Activated B cell treated with CpG ODN at 0.5 μM for 24 hours (primary cell): ENCODE measurements around the gene CKAP4. TPM values are rescaled to one million over a fixed set of nuclear protein-coding genes. Genes with fewer than 3 reads are reported as not detected.
A peak's percentile ranks its signal among the peaks of the same experiment; 100 is the strongest.
"Not testable (repeated sequence)": the region's sequence is repeated elsewhere in the genome, so short reads cannot be mapped to it uniquely, and the experiment has no call there.

Experiments
- ATAC-seq: fragments of 200-7000 bp; cut with Tn5 transposase; one replicate; pipeline ENCODE4 v1.10.0; 2021; ENCODE audit warnings: low read depth, mild to moderate bottlenecking, moderate library complexity
- CTCF ChIA-PET: fragments of 350-600 bp; sonication (Branson Sonifier 250); formaldehyde crosslinking; loops from one replicate; lab custom pipeline; 2021; ENCODE audit warnings: antibody characterized with exemption; lab: Charles Lee
- POLR2A ChIA-PET: fragments of 350-600 bp; sonication (Branson Sonifier 250); formaldehyde crosslinking; loops from one replicate; lab custom pipeline; 2021; ENCODE audit warnings: antibody characterized with exemption; lab: Charles Lee
- DNase-seq: peaks from one replicate; pipeline ENCODE4 v3.0.0; 2022
- H3K27ac Mint-ChIP-seq: one replicate; pipeline ENCODE4 v1.8.0; 2020; ENCODE audit warnings: mixed read lengths
- H3K27me3 Mint-ChIP-seq: one replicate; pipeline ENCODE4 v1.8.0; 2021; ENCODE audit warnings: mixed read lengths
- H3K36me3 Mint-ChIP-seq: one replicate; pipeline ENCODE4 v1.8.0; 2021; ENCODE audit warnings: low read depth, mixed read lengths
- H3K4me1 Mint-ChIP-seq: one replicate; pipeline ENCODE4 v1.8.0; 2021; ENCODE audit warnings: mixed read lengths
- H3K4me3 Mint-ChIP-seq: one replicate; pipeline ENCODE4 v1.8.0; 2020; ENCODE audit warnings: mild to moderate bottlenecking, mixed read lengths
- H3K9me3 Mint-ChIP-seq: one replicate; pipeline ENCODE4 v1.8.0; 2020; ENCODE audit warnings: mixed read lengths
- CTCF ChIP-seq: fragments of 200-600 bp; IDR thresholded peaks from one replicate; pipeline ENCODE4 v1.8.0; 2022; ENCODE audit warnings: antibody characterized with exemption, mild to moderate bottlenecking
- intact Hi-C: fragments of 100-400 bp; cut with micrococcal nuclease; formaldehyde crosslinking; loops from one replicate; pipeline ENCODE4 v1.15.1; 2024
- total RNA-seq: library from RNA; stranded (reverse); gene quantifications from 2 replicates; pipeline ENCODE4 v1.2.3, GENCODE V29; 2022

The CKAP4 gene
- total RNA-seq, 1 donor from 2014 or later, result 15.9 TPM

- no peak for ATAC-seq
- no peak overlapping the region for H3K27ac Mint-ChIP-seq
- peaks cover under 1% of the 10 kb centered on the region for H3K36me3 Mint-ChIP-seq
- peaks cover 2% of the 10 kb centered on the region for H3K27me3 Mint-ChIP-seq
- intact Hi-C loops, result no loop called here
- ChIA-PET CTCF (no interaction called here), POLR2A (no interaction called here)
- no peak overlapping the region for H3K4me3 Mint-ChIP-seq
- H3K9me3 Mint-ChIP-seq, result peaks cover under 1% of the 10 kb centered on the region
- no peak for DNase-seq
- H3K4me1 Mint-ChIP-seq, result peaks cover 40% of the 10 kb centered on the region
- no peak for TF ChIP-seq CTCF
These were observed 39.5 kb upstream of the CKAP4 start for GRCh38 chr12:106287364-106287763.

- H3K27ac Mint-ChIP-seq, H3K9me3 Mint-ChIP-seq, ATAC-seq, H3K36me3 Mint-ChIP-seq, H3K27me3 Mint-ChIP-seq, DNase-seq, H3K4me3 Mint-ChIP-seq, CTCF ChIA-PET: not testable (repeated sequence)
- POLR2A ChIA-PET, result interaction anchor here (1.2 to 3.0 kb wide), 2 partner anchors 15 to 22 kb away, joined by 3 to 27 read pairs; partner anchors contain the start of gene TCP11L2
- H3K4me1 Mint-ChIP-seq, result peaks cover 41% of the 10 kb centered on the region
- intact Hi-C loops, result loop anchor here (1.0 kb wide), 2 partner anchors 10 to 15 kb away; no protein-coding TSS in a partner anchor
These were observed 38.8 kb upstream of the CKAP4 start for GRCh38 chr12:106286576-106287162.

- Mint-ChIP-seq H3K4me1 (peaks cover 41% of the 10 kb centered on the region), H3K4me3 (peak overlapping the region; percentile 22), H3K27me3 (peaks cover 2% of the 10 kb centered on the region), H3K27ac (no peak overlapping the region), H3K9me3 (peaks cover 4% of the 10 kb centered on the region), H3K36me3 (peaks cover 3% of the 10 kb centered on the region)
- DNase-seq, result no peak
- intact Hi-C loops, result loop anchor here (1.0 kb wide), 2 partner anchors 10 to 15 kb away; no protein-coding TSS in a partner anchor
- ATAC-seq, result peak; percentile 60
- no peak for TF ChIP-seq CTCF
- CTCF ChIA-PET, result interaction anchor here (1.0 kb wide), 1 partner anchor 10 kb away, joined by 3 read pairs; no protein-coding TSS in a partner anchor
- POLR2A ChIA-PET, result interaction anchor here (1.2 to 3.0 kb wide), 2 partner anchors 16 to 22 kb away, joined by 3 to 27 read pairs; partner anchors contain the start of gene TCP11L2
These were observed 38.2 kb upstream of the CKAP4 start for GRCh38 chr12:106285982-106286381.

- no peak for DNase-seq
- H3K9me3 Mint-ChIP-seq, result peaks cover 4% of the 10 kb centered on the region
- peaks cover 41% of the 10 kb centered on the region for H3K4me1 Mint-ChIP-seq
- ATAC-seq, result no peak
- ChIA-PET CTCF (interaction anchor here (3.8 to 4.1 kb wide), 3 partner anchors 16 to 61 kb away, joined by 24 to 140 read pairs (median 31); no protein-coding TSS in a partner anchor), POLR2A (interaction anchor here (1.3 to 3.0 kb wide), 2 partner anchors 18 to 57 kb away, joined by 4 to 27 read pairs; partner anchors contain the start of gene TCP11L2)
- no peak for TF ChIP-seq CTCF
- intact Hi-C loops, result no loop called here
- H3K4me3 Mint-ChIP-seq, result no peak overlapping the region
- peaks cover 2% of the 10 kb centered on the region for H3K27me3 Mint-ChIP-seq
- peaks cover 3% of the 10 kb centered on the region for H3K36me3 Mint-ChIP-seq
- H3K27ac Mint-ChIP-seq, result peak overlapping the region; percentile 6
These were observed 36.7 kb upstream of the CKAP4 start for GRCh38 chr12:106284358-106285105.

- Mint-ChIP-seq H3K36me3 (peaks cover 3% of the 10 kb centered on the region), H3K4me1 (peaks cover 29% of the 10 kb centered on the region), H3K9me3 (peaks cover 4% of the 10 kb centered on the region), H3K4me3 (no peak overlapping the region), H3K27me3 (peaks cover 5% of the 10 kb centered on the region), H3K27ac (no peak overlapping the region)
- POLR2A ChIA-PET, result interaction anchor here (1.4 to 1.9 kb wide), 4 partner anchors 20 to 56 kb away, joined by 4 to 25 read pairs (median 12); partner anchors contain the start of gene TCP11L2
- DNase-seq (no peak), ATAC-seq (peak; percentile 84)
- intact Hi-C loops, result loop anchor here (1.0 to 2.0 kb wide), 5 partner anchors 9 to 862 kb away; no protein-coding TSS in a partner anchor
- CTCF ChIA-PET, result interaction anchor here (0.6 to 4.1 kb wide), 25 partner anchors 9 to 862 kb away, joined by 3 to 140 read pairs (median 5); partner anchors contain the start of genes CKAP4, POLR3B, TCP11L2 and TMEM263
- peak; percentile 76 for TF ChIP-seq CTCF
These were observed 34.8 kb upstream of the CKAP4 start for GRCh38 chr12:106282457-106283097.
